GM23338 (cell line): ENCODE measurements around the gene CFDP1. TPM values are rescaled to one million over a fixed set of nuclear protein-coding genes. Genes with fewer than 3 reads are reported as not detected.

Experiments
- ATAC-seq: fragments of 200-7000 bp; cut with Tn5 transposase; 3 replicates; pipeline ENCODE4 v1.9.1; 2020
- DNase-seq: peaks from one replicate; pipeline ENCODE4 v3.0.0-alpha.2; 2015; ENCODE audit warnings: low spot score
- H2AFZ ChIP-seq: fragments of 200-600 bp; sonication (generic); 2 replicates; pipeline ENCODE4 v1.8.0; 2016; ENCODE audit warnings: antibody characterized with exemption, mild to moderate bottlenecking, moderate library complexity
- H3F3A ChIP-seq: fragments of 200-600 bp; sonication (generic); replicated peaks from 2 replicates; pipeline ENCODE4 v1.8.0; 2017; ENCODE audit warnings: antibody characterized with exemption, mixed run types, low read depth
- H3K27ac ChIP-seq: fragments of 200-600 bp; sonication (generic); 2 replicates; pipeline ENCODE4 v1.6.1; 2016; ENCODE audit warnings: low read depth
- H3K27me3 ChIP-seq: fragments of 200-600 bp; sonication (generic); 2 replicates; pipeline ENCODE4 v1.8.0; 2016; ENCODE audit warnings: mild to moderate bottlenecking, mixed run types, moderate library complexity; ENCODE audit not compliant: insufficient read depth
- H3K36me3 ChIP-seq: fragments of 200-600 bp; sonication (generic); 2 replicates; pipeline ENCODE4 v1.8.0; 2016; ENCODE audit warnings: mild to moderate bottlenecking; ENCODE audit not compliant: insufficient read depth
- H3K4me1 ChIP-seq: fragments of 200-600 bp; sonication (generic); 2 replicates; pipeline ENCODE4 v1.8.0; 2016; ENCODE audit warnings: mild to moderate bottlenecking, moderate library complexity; ENCODE audit not compliant: insufficient read depth
- H3K4me2 ChIP-seq: fragments of 200-600 bp; sonication (generic); 2 replicates; pipeline ENCODE4 v1.7.1; 2017; ENCODE audit warnings: mixed run types
- H3K4me3 ChIP-seq: fragments of 200-600 bp; sonication (generic); 2 replicates; pipeline ENCODE4 v1.6.1; 2016; ENCODE audit warnings: mixed run types
- H3K79me2 ChIP-seq: fragments of 200-600 bp; sonication (generic); replicated peaks from 2 replicates; pipeline ENCODE4 v1.8.0; 2017; ENCODE audit warnings: mild to moderate bottlenecking; ENCODE audit not compliant: insufficient read depth
- H3K9me2 ChIP-seq: fragments of 200-600 bp; sonication (generic); 2 replicates; pipeline ENCODE4 v1.8.0; 2017; ENCODE audit not compliant: insufficient read depth
- H4K20me1 ChIP-seq: fragments of 200-600 bp; sonication (generic); replicated peaks from 2 replicates; pipeline ENCODE4 v1.8.0; 2017; ENCODE audit warnings: mild to moderate bottlenecking; ENCODE audit not compliant: insufficient read depth
- H3K27ac Mint-ChIP-seq: 2 replicates; pipeline ENCODE4 v1.8.0; 2020; ENCODE audit warnings: inconsistent platforms, mild to moderate bottlenecking, moderate library complexity, mixed read lengths
- H3K27me3 Mint-ChIP-seq: 3 replicates; pipeline ENCODE4 v1.8.0; 2022; ENCODE audit warnings: low read depth, mild to moderate bottlenecking, moderate library complexity, mixed read lengths, inconsistent platforms; ENCODE audit not compliant: insufficient read depth, poor library complexity
- H3K36me3 Mint-ChIP-seq: 3 replicates; pipeline ENCODE4 v1.8.0; 2021; ENCODE audit warnings: low read depth, mild to moderate bottlenecking, inconsistent platforms, moderate library complexity, mixed read lengths
- H3K4me1 Mint-ChIP-seq: 3 replicates; pipeline ENCODE4 v1.8.0; 2020; ENCODE audit warnings: mild to moderate bottlenecking, inconsistent platforms, mixed read lengths
- H3K4me3 Mint-ChIP-seq: 3 replicates; pipeline ENCODE4 v1.8.0; 2021; ENCODE audit warnings: moderate library complexity, mild to moderate bottlenecking, inconsistent platforms, mixed read lengths
- H3K9me3 Mint-ChIP-seq: 3 replicates; pipeline ENCODE4 v1.8.0; 2020; ENCODE audit warnings: moderate library complexity, mild to moderate bottlenecking, inconsistent platforms, mixed read lengths
- CREB1 ChIP-seq: fragments of 250-450 bp; sonication (Bioruptor Pico); IDR thresholded peaks from 2 replicates; pipeline ENCODE4 v1.5.0; 2020; ENCODE audit warnings: low read depth, mild to moderate bottlenecking, moderate library complexity
- CTCF ChIP-seq, 2 experiments: fragments of 200-600 bp in 1 of 2; sonication (generic) in 1 of 2; conservative IDR thresholded peaks; 2 replicates each; pipeline versions ENCODE4 v1.5.1 to v1.6.1; 2016 to 2017; ENCODE audit warnings: antibody characterized with exemption in 2 of 2, low read depth in 2 of 2, mild to moderate bottlenecking in 2 of 2, moderate library complexity in 1 of 2
- ETS1 ChIP-seq: IDR thresholded peaks from 2 replicates; pipeline ENCODE4 v1.6.1; 2016; ENCODE audit warnings: antibody characterized with exemption
- EZH2 ChIP-seq: fragments of 200-600 bp; sonication (generic); IDR thresholded peaks from one replicate; pipeline ENCODE4 v1.8.0; 2017; ENCODE audit warnings: antibody characterized with exemption, mild to moderate bottlenecking, low read depth; ENCODE audit not compliant: unreplicated experiment
- EZH2phosphoT487 ChIP-seq: fragments of 200-600 bp; sonication (generic); IDR thresholded peaks from one replicate; pipeline ENCODE4 v1.8.1; 2018; ENCODE audit warnings: antibody characterized with exemption; ENCODE audit not compliant: unreplicated experiment
- JUNB ChIP-seq: IDR thresholded peaks from one replicate; pipeline ENCODE4 v1.6.1; 2016; ENCODE audit warnings: antibody characterized with exemption; ENCODE audit not compliant: unreplicated experiment
- NANOG ChIP-seq: IDR thresholded peaks from 2 replicates; pipeline ENCODE4 v1.6.1; 2016; ENCODE audit warnings: antibody characterized with exemption, borderline replicate concordance
- POLR2AphosphoS5 ChIP-seq: IDR thresholded peaks from 2 replicates; pipeline ENCODE4 v1.6.1; 2016; ENCODE audit warnings: antibody characterized with exemption, low read depth
- REST ChIP-seq: IDR thresholded peaks from one replicate; pipeline ENCODE4 v1.6.1; 2018; ENCODE audit warnings: antibody characterized with exemption; ENCODE audit not compliant: unreplicated experiment
- STAT1 ChIP-seq: IDR thresholded peaks from one replicate; pipeline ENCODE4 v1.6.1; 2016; ENCODE audit warnings: antibody characterized with exemption; ENCODE audit not compliant: unreplicated experiment
- ZNF114 ChIP-seq: fragments of 250-450 bp; sonication (Bioruptor Pico); IDR thresholded peaks from 2 replicates; pipeline ENCODE4 v1.5.0; 2020; ENCODE audit warnings: mild to moderate bottlenecking, moderate library complexity
- ZNF331 ChIP-seq: fragments of 250-450 bp; sonication (Bioruptor Pico); IDR thresholded peaks from 2 replicates; pipeline ENCODE4 v1.5.0; 2020; ENCODE audit warnings: low read depth, mild to moderate bottlenecking, moderate library complexity
- ZNF462 ChIP-seq: fragments of 250-450 bp; sonication (Bioruptor Pico); IDR thresholded peaks from 2 replicates; pipeline ENCODE4 v1.5.0; 2020; ENCODE audit warnings: mild to moderate bottlenecking, moderate library complexity
- polyA plus RNA-seq: library from polyadenylated mRNA; unstranded; fragments of >200 nt; fragmentation: Nextera tagmentation; extraction: Ambion mirVana; gene quantifications from 2 replicates; pipeline ENCODE4 v1.2.1, GENCODE V29; 2016
- total RNA-seq: library from RNA; depleted of rRNA; stranded (reverse); fragments of >200 nt; shearing (Covaris generic); gene quantifications from 2 replicates; pipeline ENCODE4 v1.2.3, GENCODE V29; 2014

Gene CFDP1
- total and polyA plus RNA-seq, 2 experiments from 2014 or later = 89.9 to 224 TPM

- Histone ChIP-seq H3K4me1 (peaks cover 21% of the 10 kb centered on the region), H3K36me3 (no peaks in the 10 kb centered on the region), H3F3A (no peaks in the 10 kb centered on the region; the same call in 1 of the 2 replicates), H3K4me2 (peak overlapping the region; percentile 46), H3K9me2 (no peaks in the 10 kb centered on the region; the same call in 1 of the 2 replicates), H4K20me1 (no peaks in the 10 kb centered on the region; the same call in 1 of the 2 replicates), H3K4me3 (no peak overlapping the region), H3K79me2 (no peaks in the 10 kb centered on the region), H3K27ac (peak overlapping the region; percentile 33; the same call in 1 of the 2 replicates), H3K27me3 (no peaks in the 10 kb centered on the region), H2AFZ (no peak overlapping the region)
- Mint-ChIP-seq H3K9me3 (no peaks in the 10 kb centered on the region), H3K36me3 (peaks cover 8% of the 10 kb centered on the region), H3K27ac (no peak overlapping the region), H3K4me3 (no peak overlapping the region), H3K4me1 (peaks cover 22% of the 10 kb centered on the region), H3K27me3 (peaks cover 4% of the 10 kb centered on the region)
- ATAC-seq (no peak), DNase-seq (no peak)
- TF ChIP-seq CTCF (conservative IDR thresholded peaks at IDR 0.05; ENCODE audit: low read depth in 2 of 2) (no peak), ETS1 (no peak), EZH2phosphoT487 (no peak), ZNF331 (no peak), STAT1 (no peak), REST (no peak), JUNB (no peak), NANOG (no peak), ZNF462 (CRISPR knock-in tag) (no peak), POLR2AphosphoS5 (no peak), EZH2 (no peak), ZNF114 (CRISPR knock-in tag) (no peak), CREB1 (CRISPR knock-in tag) (no peak)
These were observed 91.6 kb downstream of the CFDP1 start for GRCh38 chr16:75341564-75342307.
